H1 (cell line): ENCODE results near the gene WIPF3. TPM values are rescaled to one million over a fixed set of nuclear protein-coding genes. Genes with fewer than 3 reads are reported as not detected.

Experiments
- CTCF ChIA-PET: fragments of 300-600 bp; sonication (Branson Sonifier 250); formaldehyde crosslinking; loops from one replicate; lab custom pipeline; 2021; ENCODE audit not compliant: partially characterized antibody; lab: Charles Lee
- POLR2A ChIA-PET: fragments of 300-600 bp; sonication (Branson Sonifier 250); formaldehyde crosslinking; loops from one replicate; lab custom pipeline; 2021; ENCODE audit warnings: inconsistent platforms; ENCODE audit not compliant: partially characterized antibody; lab: Charles Lee
- DNase-seq, 2 experiments: peaks; one replicate each; pipeline versions ENCODE4 v3.0.0 to v3.0.0-alpha.2; 2010 to 2022; ENCODE audit warnings: low spot score in 2 of 2, low read depth in 1 of 2, mixed read lengths in 1 of 2
- FAIRE-seq: peaks from 2 replicates; lab custom pipeline; 2011; peaks lifted over from hg19 to GRCh38; lab: Jason Lieb, UNC
- H2AFZ ChIP-seq: 2 replicates; pipeline ENCODE4 v1.8.1; 2012; ENCODE audit warnings: low read length, inconsistent platforms
- H2AK5ac ChIP-seq: 2 replicates; pipeline ENCODE4 v1.6.1; 2013; ENCODE audit warnings: low read depth, low read length
- H2BK120ac ChIP-seq: replicated peaks from 2 replicates; pipeline ENCODE3; 2013; ENCODE audit warnings: low read depth, low read length, inconsistent platforms
- H2BK12ac ChIP-seq: 2 replicates; pipeline ENCODE4 v1.6.1; 2013; ENCODE audit warnings: low read depth, low read length
- H2BK15ac ChIP-seq: 2 replicates; pipeline ENCODE4 v1.6.1; 2013; ENCODE audit warnings: low read length
- H2BK20ac ChIP-seq: 2 replicates; pipeline ENCODE4 v1.6.1; 2013; ENCODE audit warnings: low read length
- H2BK5ac ChIP-seq: 2 replicates; pipeline ENCODE4 v1.6.1; 2013; ENCODE audit warnings: low read depth, low read length
- H3K14ac ChIP-seq: 2 replicates; pipeline ENCODE4 v1.6.1; 2013; ENCODE audit warnings: inconsistent platforms; ENCODE audit not compliant: insufficient read length
- H3K18ac ChIP-seq: 2 replicates; pipeline ENCODE4 v1.6.1; 2013; ENCODE audit warnings: low read length; ENCODE audit errors: extremely low read depth
- H3K23ac ChIP-seq: 2 replicates; pipeline ENCODE4 v1.6.1; 2013; ENCODE audit warnings: inconsistent platforms; ENCODE audit not compliant: insufficient read length
- H3K23me2 ChIP-seq: 2 replicates; pipeline ENCODE4 v1.6.1; 2013; ENCODE audit warnings: low read depth, low read length
- H3K27ac ChIP-seq: 2 replicates; pipeline ENCODE4 v1.6.1; 2011; ENCODE audit warnings: low read depth, low read length, inconsistent platforms
- H3K27me3 ChIP-seq, 4 experiments: replicated peaks in 1 of 4; 1 replicate in 1 of 4; 2 replicates in 3 of 4; pipeline versions ENCODE4 v1.6.1 to v1.8.1; 2011 to 2013; ENCODE audit warnings: low read length in 3 of 4, mild to moderate bottlenecking in 3 of 4, inconsistent platforms in 2 of 4, mixed read lengths in 2 of 4, moderate library complexity in 1 of 4; ENCODE audit not compliant: control insufficient read depth in 3 of 4, insufficient read depth in 3 of 4; ENCODE audit errors: extremely low read depth in 1 of 4
- H3K36me3 ChIP-seq, 4 experiments: 2 replicates each; pipeline versions ENCODE4 v1.6.1 to v1.8.1; 2011 to 2013; ENCODE audit warnings: mild to moderate bottlenecking in 4 of 4, low read length in 3 of 4, moderate library complexity in 2 of 4, control low read depth in 1 of 4, inconsistent platforms in 1 of 4; ENCODE audit not compliant: insufficient read depth in 4 of 4, control insufficient read depth in 2 of 4
- H3K4ac ChIP-seq: replicated peaks from 2 replicates; pipeline ENCODE3; 2013; ENCODE audit warnings: low read length, low read depth, mixed read lengths, inconsistent platforms; ENCODE audit not compliant: insufficient read length
- H3K4me1 ChIP-seq, 4 experiments: replicated peaks in 1 of 4; 1 replicate in 1 of 4; 2 replicates in 3 of 4; pipeline versions ENCODE4 v1.6.1 to v1.8.1; 2011 to 2013; ENCODE audit warnings: low read length in 3 of 4, inconsistent platforms in 2 of 4, mixed read lengths in 1 of 4; ENCODE audit not compliant: insufficient read depth in 4 of 4, control insufficient read depth in 3 of 4
- H3K4me2 ChIP-seq, 2 experiments: 2 replicates each; pipeline versions ENCODE4 v1.6.1 to v1.8.1; 2011 to 2013; ENCODE audit warnings: low read depth in 2 of 2, low read length in 2 of 2, control low read depth in 1 of 2, inconsistent platforms in 1 of 2, mild to moderate bottlenecking in 1 of 2; ENCODE audit not compliant: insufficient read depth in 1 of 2
- H3K4me3 ChIP-seq, 4 experiments: fragments of 200-600, 300-600 bp in 1 of 4; sonication (generic), shearing (Covaris generic), sonication (Bioruptor Twin) in 1 of 4; 2 replicates each; pipeline versions ENCODE4 v1.5.1 to v1.8.1; 2011 to 2016; ENCODE audit warnings: low read length in 4 of 4, low read depth in 3 of 4, control low read depth in 2 of 4, inconsistent platforms in 2 of 4, mild to moderate bottlenecking in 2 of 4, mixed read lengths in 1 of 4, moderate library complexity in 1 of 4; ENCODE audit not compliant: insufficient read depth in 2 of 4; ENCODE audit errors: extremely low read depth in 1 of 4
- H3K56ac ChIP-seq: replicated peaks from 2 replicates; pipeline ENCODE3; 2013; ENCODE audit warnings: low read depth, mild to moderate bottlenecking, mixed read lengths, low read length, inconsistent platforms; ENCODE audit not compliant: insufficient read length
- H3K79me1 ChIP-seq: 2 replicates; pipeline ENCODE4 v1.6.1; 2013; ENCODE audit warnings: low read depth, low read length, control low read depth
- H3K79me2 ChIP-seq, 2 experiments: 2 replicates each; pipeline versions ENCODE4 v1.6.1 to v1.8.1; 2012 to 2013; ENCODE audit warnings: low read length in 2 of 2, mild to moderate bottlenecking in 2 of 2, inconsistent platforms in 1 of 2; ENCODE audit not compliant: insufficient read depth in 2 of 2, control insufficient read depth in 1 of 2
- H3K9ac ChIP-seq, 4 experiments: replicated peaks in 1 of 4; 1 replicate in 1 of 4; 2 replicates in 3 of 4; pipeline versions ENCODE4 v1.6.1 to v1.8.1; 2011 to 2013; ENCODE audit warnings: low read depth in 3 of 4, low read length in 3 of 4, control low read depth in 2 of 4, mild to moderate bottlenecking in 2 of 4, moderate library complexity in 2 of 4, inconsistent platforms in 1 of 4; ENCODE audit errors: extremely low read depth in 1 of 4
- H3K9me3 ChIP-seq, 2 experiments: 2 replicates each; pipeline versions ENCODE4 v1.6.1 to v1.8.1; 2012 to 2013; ENCODE audit warnings: mild to moderate bottlenecking in 2 of 2, moderate library complexity in 2 of 2, control low read depth in 1 of 2, inconsistent platforms in 1 of 2, low read depth in 1 of 2, low read length in 1 of 2, mixed read lengths in 1 of 2; ENCODE audit not compliant: insufficient read depth in 2 of 2
- H4K20me1 ChIP-seq, 2 experiments: replicated peaks in 1 of 2; 2 replicates each; pipeline versions ENCODE3 to v1.8.1; 2011 to 2013; ENCODE audit warnings: inconsistent platforms in 2 of 2, low read length in 2 of 2, mild to moderate bottlenecking in 1 of 2; ENCODE audit not compliant: insufficient read depth in 2 of 2, control insufficient read depth in 1 of 2
- H4K5ac ChIP-seq: 2 replicates; pipeline ENCODE4 v1.6.1; 2013; ENCODE audit warnings: low read length, low read depth, mixed read lengths, inconsistent platforms; ENCODE audit not compliant: insufficient read length
- H4K8ac ChIP-seq: 2 replicates; pipeline ENCODE4 v1.8.0; 2013; ENCODE audit warnings: mild to moderate bottlenecking, moderate library complexity, low read length, inconsistent platforms; ENCODE audit not compliant: insufficient read depth; ENCODE audit errors: extremely low read depth
- H4K91ac ChIP-seq: replicated peaks from 2 replicates; pipeline ENCODE3; 2013; ENCODE audit warnings: low read length, mixed read lengths, inconsistent platforms; ENCODE audit not compliant: insufficient read length
- CEBPB ChIP-seq: IDR thresholded peaks from 2 replicates; pipeline ENCODE4 v1.6.1; 2012; ENCODE audit warnings: low read depth, low read length
- CTCF ChIP-seq, 3 experiments: IDR thresholded peaks; 1 replicate in 2 of 3; 2 replicates in 1 of 3; pipeline versions ENCODE4 v1.5.1 to v1.6.1; 2011; ENCODE audit warnings: low read length in 3 of 3, mild to moderate bottlenecking in 3 of 3, inconsistent platforms in 2 of 3, low read depth in 1 of 3, moderate library complexity in 1 of 3; ENCODE audit not compliant: insufficient read depth in 1 of 3; ENCODE audit errors: control extremely low read depth in 1 of 3
- HDAC6 ChIP-seq: IDR thresholded peaks from one replicate; pipeline ENCODE4 v1.7.1; 2012; ENCODE audit warnings: low read depth, mild to moderate bottlenecking, inconsistent platforms, low read length, moderate library complexity
- JUND ChIP-seq: IDR thresholded peaks from 2 replicates; pipeline ENCODE4 v1.6.1; 2011; ENCODE audit warnings: mild to moderate bottlenecking, improper control_type of control experiment, low read length
- POLR2A ChIP-seq, 2 experiments: IDR thresholded peaks; 1 replicate in 1 of 2; 2 replicates in 1 of 2; pipeline ENCODE4 v1.6.1; 2011; ENCODE audit warnings: low read depth in 2 of 2, low read length in 2 of 2, mild to moderate bottlenecking in 2 of 2; ENCODE audit errors: control extremely low read depth in 1 of 2
- SIN3A ChIP-seq, 2 experiments: IDR thresholded peaks in 1 of 2; conservative IDR thresholded peaks in 1 of 2; 2 replicates each; pipeline ENCODE4 v1.6.1; 2011 to 2012; ENCODE audit warnings: low read length in 2 of 2, improper control_type of control experiment in 1 of 2, low read depth in 1 of 2, mild to moderate bottlenecking in 1 of 2
- WGBS, 2 experiments: shearing (Covaris generic) in 1 of 2; methylation state at CpG; one replicate each; pipeline versions ENCODE4 v1.1.6 to v1.1.7; 2013 to 2015; ENCODE audit warnings: low lambda C conversion rate in 2 of 2, mixed read lengths in 2 of 2, inconsistent platforms in 1 of 2, low coverage in 1 of 2, missing lambda C conversion rate in 1 of 2; ENCODE audit not compliant: insufficient replicate concordance in 2 of 2, insufficient coverage in 1 of 2, insufficient read length in 1 of 2; ENCODE audit errors: extremely low coverage in 1 of 2, missing lambda C conversion rate in 1 of 2; 5-methylcytosine and 5-hydroxymethylcytosine counted together
- polyA plus RNA-seq, 7 experiments: library from polyadenylated mRNA; depleted of rRNA in 3 of 7; stranded (reverse) in 5 of 7; unstranded in 2 of 7; fragments of >200 nt in 5 of 7; fragments of 200-250 nt in 2 of 7; gene quantifications; 1 replicate in 5 of 7; 2 replicates in 1 of 7; 4 replicates in 1 of 7; pipeline versions ENCODE4 v1.2.1 to v1.2.3, GENCODE V29; 2011 to 2013; ENCODE audit warnings: missing spikeins in 2 of 7, mixed read lengths in 2 of 7
- total RNA-seq: library from RNA; stranded (reverse); fragmentation: NEBNext Ultra II Directional; extraction: Animal tissue kit (Norgen Biotek cat#: 25700); gene quantifications from 2 replicates; pipeline ENCODE4 v1.2.1, GENCODE V29; 2021

Gene WIPF3
- total and polyA plus RNA-seq, 2 of the 8 experiments (the other 6 are each of a cell fraction or from before 2014, with no cell fraction given) = 5.0 to 12.1 TPM

- H3K36me3 ChIP-seq = no peaks in the 10 kb centered on the region
- WGBS, 2 experiments = 86% methylated on average over 7 of the region's 7 CpGs; no CpG with 5 or more reads in 1 of the 2 experiments
- H4K8ac ChIP-seq = no peak overlapping the region
- H3K4me3 ChIP-seq = peak overlapping the region in 1 of 4 experiments; percentile 71; a peak in 2 of 8 replicates
- no peak overlapping the region for H2BK20ac ChIP-seq
- H3K4ac ChIP-seq = no peak overlapping the region
- H3K23me2 ChIP-seq = peaks cover 6% of the 10 kb centered on the region; the same call in 1 of the 2 replicates
- no peak overlapping the region for H2BK120ac ChIP-seq
- no peak overlapping the region for H3K56ac ChIP-seq
- peaks cover 0 to 5% (median 2%) of the 10 kb centered on the region in 4 experiments; a peak in 2 of 7 replicates for H3K4me1 ChIP-seq
- no peak overlapping the region for H2BK15ac ChIP-seq
- 0 out of 2 replicates have a peak overlapping the region, but pooled peaks have one; percentile 12 for H2AFZ ChIP-seq
- CTCF ChIA-PET = interaction anchor here (2.2 kb wide), 1 partner anchor 114 kb away, joined by 7 read pairs; no protein-coding TSS in a partner anchor
- no peaks in the 10 kb centered on the region for H3K79me1 ChIP-seq
- H2BK12ac ChIP-seq = no peak overlapping the region
- H3K79me2 ChIP-seq = no peaks in the 10 kb centered on the region
- TF ChIP-seq CEBPB (no peak), JUND (no peak), HDAC6 (no peak), SIN3A (conservative IDR thresholded peaks at IDR 0.05 in 1 of 2, IDR thresholded peaks at IDR 0.05 in 1 of 2; ENCODE audit: low read depth in 1 of 2, low read length in 2 of 2) (no peak), POLR2A (IDR thresholded peaks at IDR 0.05; ENCODE audit: control extremely low read depth in 1 of 2, low read depth in 2 of 2, low read length in 2 of 2) (no peak), CTCF (IDR thresholded peaks at IDR 0.05; ENCODE audit: control extremely low read depth in 1 of 3, insufficient read depth in 1 of 3, low read depth in 1 of 3, low read length in 3 of 3) (no peak)
- TF ChIP-seq, all 59 proteins: peak for 0
- no peak overlapping the region for H2BK5ac ChIP-seq
- no peak overlapping the region for H3K14ac ChIP-seq
- peaks cover 0 to 2% of the 10 kb centered on the region in 2 experiments for H4K20me1 ChIP-seq
- H3K18ac ChIP-seq = no peak overlapping the region
- no peak overlapping the region for H3K9ac ChIP-seq
- peaks cover 5 to 19% (median 18%) of the 10 kb centered on the region in 4 experiments for H3K27me3 ChIP-seq
- no peak overlapping the region for H3K27ac ChIP-seq
- no peak overlapping the region for H4K5ac ChIP-seq
- POLR2A ChIA-PET = no interaction called here
- H2AK5ac ChIP-seq = no peak overlapping the region
- H3K4me2 ChIP-seq = peak overlapping the region; percentile 84; a peak in 2 of 4 replicates
- no peak overlapping the region for H4K91ac ChIP-seq
- H3K23ac ChIP-seq = no peak overlapping the region
- no peaks in the 10 kb centered on the region for H3K9me3 ChIP-seq
- FAIRE-seq (no peak), DNase-seq (no peak)
Measured at GRCh38 chr7:29808075-29808801, 1.9 kb downstream of the WIPF3 start.
